C4-2B (cell line): ENCODE measurements around the gene GRID1.

Source experiments
- ZFX ChIP-seq: fragments of 450-650 bp; IDR thresholded peaks from 2 replicates; pipeline ENCODE4 v1.6.1; 2017
- TF ChIP-seq, protein P1 (sequence below): fragments of 450-650 bp; conservative IDR thresholded peaks from 2 replicates; pipeline ENCODE4 v1.5.1; 2017; ENCODE audit warnings: mild to moderate bottlenecking

DNA sequence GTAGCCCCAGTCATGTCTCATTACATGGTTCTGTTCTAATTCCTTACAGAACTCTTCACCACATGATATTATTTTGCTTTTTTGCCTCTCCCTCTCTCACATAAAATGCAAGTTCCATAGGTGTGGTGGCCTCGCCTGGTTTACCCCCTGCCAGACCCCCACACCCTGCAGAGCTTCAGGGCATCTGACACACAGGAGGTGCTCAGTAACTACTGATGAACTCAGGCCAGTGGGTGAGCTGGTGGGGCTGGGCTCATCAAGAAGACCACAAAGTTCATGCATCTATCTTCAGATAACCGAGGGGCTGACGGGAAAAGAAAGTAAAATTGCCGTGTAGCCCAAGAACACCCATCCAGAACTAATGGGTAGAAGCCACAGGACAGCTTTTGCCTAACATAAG, 253.1 kb downstream of the GRID1 start:
- TF ChIP-seq, protein P1, sequence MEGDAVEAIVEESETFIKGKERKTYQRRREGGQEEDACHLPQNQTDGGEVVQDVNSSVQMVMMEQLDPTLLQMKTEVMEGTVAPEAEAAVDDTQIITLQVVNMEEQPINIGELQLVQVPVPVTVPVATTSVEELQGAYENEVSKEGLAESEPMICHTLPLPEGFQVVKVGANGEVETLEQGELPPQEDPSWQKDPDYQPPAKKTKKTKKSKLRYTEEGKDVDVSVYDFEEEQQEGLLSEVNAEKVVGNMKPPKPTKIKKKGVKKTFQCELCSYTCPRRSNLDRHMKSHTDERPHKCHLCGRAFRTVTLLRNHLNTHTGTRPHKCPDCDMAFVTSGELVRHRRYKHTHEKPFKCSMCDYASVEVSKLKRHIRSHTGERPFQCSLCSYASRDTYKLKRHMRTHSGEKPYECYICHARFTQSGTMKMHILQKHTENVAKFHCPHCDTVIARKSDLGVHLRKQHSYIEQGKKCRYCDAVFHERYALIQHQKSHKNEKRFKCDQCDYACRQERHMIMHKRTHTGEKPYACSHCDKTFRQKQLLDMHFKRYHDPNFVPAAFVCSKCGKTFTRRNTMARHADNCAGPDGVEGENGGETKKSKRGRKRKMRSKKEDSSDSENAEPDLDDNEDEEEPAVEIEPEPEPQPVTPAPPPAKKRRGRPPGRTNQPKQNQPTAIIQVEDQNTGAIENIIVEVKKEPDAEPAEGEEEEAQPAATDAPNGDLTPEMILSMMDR: no peak
- no peak for TF ChIP-seq ZFX
